ENCODE results near the gene MMEL1.

MMEL1 gene

GRCh38 chr1:2632051-2632430, 775 bp downstream of the MMEL1 start:
- Histone ChIP-seq H3K9me3 (replicated peaks; ENCODE audit: insufficient read depth, low read length) (no peaks in the 10 kb centered on the region), H4K20me1 (ENCODE audit: insufficient read depth, low read length) (no peaks in the 10 kb centered on the region), H3K9me2 (replicated peaks; ENCODE audit: insufficient read depth, low read length) (no peaks in the 10 kb centered on the region), H3K27ac (ENCODE audit: low read length) (no peak overlapping the region), H3K4me3 (ENCODE audit: low read length) (no peak overlapping the region), H2AFZ (ENCODE audit: low read length) (no peak overlapping the region), H3K9ac (ENCODE audit: low read length) (no peak overlapping the region), H3K36me3 (replicated peaks; ENCODE audit: insufficient read depth, low read length) (no peaks in the 10 kb centered on the region), H3K4me1 (ENCODE audit: low read length) (no peaks in the 10 kb centered on the region), H3K27me3 (replicated peaks; ENCODE audit: insufficient read depth, low read length) (peaks cover 83% of the 10 kb centered on the region), H3K4me2 (ENCODE audit: low read depth, low read length) (no peak overlapping the region), H3K79me2 (ENCODE audit: low read length) (no peaks in the 10 kb centered on the region), H3F3A (ENCODE audit: insufficient read depth, low read length) (no peaks in the 10 kb centered on the region)
- no peak for DNase-seq
- TF ChIP-seq EZH2 (optimal IDR thresholded peaks at IDR 0.05; ENCODE audit: low read depth, low read length): no peak

- H3K9me3 ChIP-seq (replicated peaks; ENCODE audit: insufficient read depth, low read length): no peaks in the 10 kb centered on the region
- H3K4me3 ChIP-seq (ENCODE audit: low read length): no peak overlapping the region
- TF ChIP-seq EZH2phosphoT487 (IDR thresholded peaks at IDR 0.05; ENCODE audit: low read length): no peak
- TF ChIP-seq CTCF (IDR thresholded peaks at IDR 0.05; ENCODE audit: low read length): no peak
- no peak for TF ChIP-seq EZH2 (optimal IDR thresholded peaks at IDR 0.05; ENCODE audit: low read depth, low read length)
- H3K9ac ChIP-seq (ENCODE audit: low read length): no peak overlapping the region
- no peaks in the 10 kb centered on the region for H3K4me1 ChIP-seq (ENCODE audit: low read length)
- no peaks in the 10 kb centered on the region for H3K79me2 ChIP-seq (ENCODE audit: low read length)
- H2AFZ ChIP-seq (ENCODE audit: low read length): no peak overlapping the region
- H3K27me3 ChIP-seq (replicated peaks; ENCODE audit: insufficient read depth, low read length): peaks cover 83% of the 10 kb centered on the region
- no peaks in the 10 kb centered on the region for H3F3A ChIP-seq (ENCODE audit: insufficient read depth, low read length)
- no peaks in the 10 kb centered on the region for H3K9me2 ChIP-seq (replicated peaks; ENCODE audit: insufficient read depth, low read length)
- H3K27ac ChIP-seq (ENCODE audit: low read length): no peak overlapping the region
- no peaks in the 10 kb centered on the region for H3K36me3 ChIP-seq (replicated peaks; ENCODE audit: insufficient read depth, low read length)
- no peak overlapping the region for H3K4me2 ChIP-seq (ENCODE audit: low read depth, low read length)
- no peak for DNase-seq
- no peaks in the 10 kb centered on the region for H4K20me1 ChIP-seq (ENCODE audit: insufficient read depth, low read length)
Measured at GRCh38 chr1:2631136-2632050, 1.4 kb downstream of the MMEL1 start.

- H3K27ac ChIP-seq (ENCODE audit: low read length): no peak overlapping the region
- H3K4me1 ChIP-seq (ENCODE audit: low read length): no peaks in the 10 kb centered on the region
- H3K27me3 ChIP-seq (replicated peaks; ENCODE audit: insufficient read depth, low read length): peaks cover 83% of the 10 kb centered on the region
- TF ChIP-seq CTCF (IDR thresholded peaks at IDR 0.05; ENCODE audit: low read length) (no peak), EZH2 (optimal IDR thresholded peaks at IDR 0.05; ENCODE audit: low read depth, low read length) (no peak), EZH2phosphoT487 (IDR thresholded peaks at IDR 0.05; ENCODE audit: low read length) (no peak)
- DNase-seq: no peak
- no peak overlapping the region for H3K9ac ChIP-seq (ENCODE audit: low read length)
- H3K36me3 ChIP-seq (replicated peaks; ENCODE audit: insufficient read depth, low read length): no peaks in the 10 kb centered on the region
- H2AFZ ChIP-seq (ENCODE audit: low read length): no peak overlapping the region
- no peaks in the 10 kb centered on the region for H3K9me2 ChIP-seq (replicated peaks; ENCODE audit: insufficient read depth, low read length)
- no peaks in the 10 kb centered on the region for H3K9me3 ChIP-seq (replicated peaks; ENCODE audit: insufficient read depth, low read length)
- H4K20me1 ChIP-seq (ENCODE audit: insufficient read depth, low read length): no peaks in the 10 kb centered on the region
- H3K79me2 ChIP-seq (ENCODE audit: low read length): no peaks in the 10 kb centered on the region
- no peaks in the 10 kb centered on the region for H3F3A ChIP-seq (ENCODE audit: insufficient read depth, low read length)
- H3K4me3 ChIP-seq (ENCODE audit: low read length): no peak overlapping the region
- H3K4me2 ChIP-seq (ENCODE audit: low read depth, low read length): no peak overlapping the region
Measured at GRCh38 chr1:2630498-2631135, 2.2 kb downstream of the MMEL1 start.
